Endothelial cell of umbilical vein (primary cell): ENCODE results near the gene UGT1A5. TPM values are rescaled to one million over a fixed set of nuclear protein-coding genes. Genes with fewer than 3 reads are reported as not detected.

ENCODE experiments used
- BruUV-seq: library from RNA; stranded (reverse); fragments of 400-500 nt; replicated peaks from 2 replicates; lab custom pipeline; 2021; lab: Mats Ljungman, UMichigan
- CTCF ChIA-PET: fragments of 300-600, 350-600 bp; sonication (Branson Sonifier 250); formaldehyde crosslinking; loops from one replicate; lab custom pipeline; 2021; ENCODE audit warnings: antibody characterized with exemption, inconsistent platforms; lab: Charles Lee
- POLR2A ChIA-PET: fragments of 300-600, 350-600 bp; sonication (Branson Sonifier 250); formaldehyde crosslinking; loops from one replicate; lab custom pipeline; 2021; ENCODE audit warnings: antibody characterized with exemption, inconsistent platforms; lab: Charles Lee
- DNase-seq: peaks from one replicate; pipeline ENCODE4 v3.0.0-alpha.2; 2011; ENCODE audit warnings: low read depth, low spot score
- FAIRE-seq: peaks from 2 replicates; lab custom pipeline; 2011; peaks lifted over from hg19 to GRCh38; lab: Jason Lieb, UNC
- H2AFZ ChIP-seq: 2 replicates; pipeline ENCODE4 v1.6.0; 2012; ENCODE audit warnings: low read depth, low read length, control low read depth, inconsistent platforms
- H3K27ac ChIP-seq: 2 replicates; pipeline ENCODE4 v1.5.1; 2011; ENCODE audit warnings: low read depth, mild to moderate bottlenecking, control low read depth, low read length, moderate library complexity; ENCODE audit not compliant: insufficient read depth
- H3K27me3 ChIP-seq, 2 experiments: 2 replicates each; pipeline versions ENCODE4 v1.6.0 to v1.6.1; 2011; ENCODE audit warnings: low read length in 2 of 2, mixed read lengths in 1 of 2; ENCODE audit not compliant: control insufficient read depth in 2 of 2, insufficient read depth in 2 of 2
- H3K36me3 ChIP-seq, 2 experiments: 2 replicates in 1 of 2; 3 replicates in 1 of 2; pipeline ENCODE4 v1.5.1; 2011; ENCODE audit warnings: low read length in 2 of 2, mild to moderate bottlenecking in 1 of 2, moderate library complexity in 1 of 2; ENCODE audit not compliant: control insufficient read depth in 2 of 2, insufficient read depth in 2 of 2; ENCODE audit errors: extremely low read depth in 1 of 2
- H3K4me1 ChIP-seq: 3 replicates; pipeline ENCODE4 v1.5.1; 2011; ENCODE audit warnings: mild to moderate bottlenecking, low read length; ENCODE audit not compliant: control insufficient read depth, insufficient read depth; ENCODE audit errors: extremely low read depth
- H3K4me2 ChIP-seq: 2 replicates; pipeline ENCODE4 v1.6.1; 2011; ENCODE audit warnings: low read length, control low read depth, mixed read lengths; ENCODE audit not compliant: insufficient read depth
- H3K4me3 ChIP-seq, 3 experiments: fragments of 200-600 bp in 1 of 3; sonication (generic), shearing (Covaris generic) in 1 of 3; replicated peaks in 1 of 3; 2 replicates each; pipeline ENCODE4 v1.5.1; 2011 to 2016; ENCODE audit warnings: control low read depth in 3 of 3, low read length in 3 of 3, mild to moderate bottlenecking in 2 of 3, inconsistent platforms in 1 of 3, low read depth in 1 of 3, moderate library complexity in 1 of 3; ENCODE audit not compliant: insufficient read depth in 1 of 3
- H3K79me2 ChIP-seq: 2 replicates; pipeline ENCODE4 v1.6.0; 2012; ENCODE audit warnings: low read length, inconsistent platforms; ENCODE audit not compliant: control insufficient read depth, insufficient read depth
- H3K9ac ChIP-seq: replicated peaks from 2 replicates; pipeline ENCODE3; 2011; ENCODE audit warnings: low read length, control low read depth; ENCODE audit not compliant: insufficient read depth; ENCODE audit errors: extremely low read depth
- H3K9me1 ChIP-seq: replicated peaks from 3 replicates; pipeline ENCODE4 v1.6.0; 2011; ENCODE audit warnings: mild to moderate bottlenecking, low read length; ENCODE audit not compliant: control insufficient read depth, insufficient read depth; ENCODE audit errors: extremely low read depth
- H3K9me3 ChIP-seq: replicated peaks from 2 replicates; pipeline ENCODE4 v1.5.1; 2012; ENCODE audit warnings: low read length, inconsistent platforms; ENCODE audit not compliant: control insufficient read depth, insufficient read depth
- H4K20me1 ChIP-seq: replicated peaks from 2 replicates; pipeline ENCODE3; 2011; ENCODE audit warnings: mild to moderate bottlenecking, low read length; ENCODE audit not compliant: control insufficient read depth, insufficient read depth; ENCODE audit errors: extremely low read depth
- CTCF ChIP-seq, 2 donors: IDR thresholded peaks; 1 replicate in 1 of 2; 2 replicates in 1 of 2; pipeline ENCODE4 v1.5.1; 2011; ENCODE audit warnings: low read length in 2 of 2, mild to moderate bottlenecking in 2 of 2, moderate library complexity in 2 of 2, control low read depth in 1 of 2, inconsistent platforms in 1 of 2, low read depth in 1 of 2; ENCODE audit not compliant: insufficient read depth in 1 of 2; ENCODE audit errors: extremely low read depth in 1 of 2
- EZH2 ChIP-seq: IDR thresholded peaks from 2 replicates; pipeline ENCODE4 v1.6.1; 2012; ENCODE audit warnings: borderline replicate concordance, low read depth, mild to moderate bottlenecking, moderate library complexity, low read length, inconsistent platforms; ENCODE audit not compliant: severe bottlenecking
- FOS ChIP-seq: IDR thresholded peaks from 2 replicates; pipeline ENCODE4 v1.6.1; 2011; ENCODE audit warnings: mild to moderate bottlenecking, low read length, moderate library complexity, borderline replicate concordance; ENCODE audit not compliant: insufficient read depth
- GATA2 ChIP-seq: IDR thresholded peaks from 2 replicates; pipeline ENCODE4 v1.7.0; 2011; ENCODE audit warnings: low read depth, mild to moderate bottlenecking, moderate library complexity, mixed read lengths, low read length; ENCODE audit not compliant: insufficient read length, insufficient read depth
- JUN ChIP-seq: IDR thresholded peaks from 2 replicates; pipeline ENCODE4 v1.6.1; 2011; ENCODE audit warnings: borderline replicate concordance, low read depth; ENCODE audit not compliant: insufficient read length, insufficient read depth
- MYC ChIP-seq: IDR thresholded peaks from one replicate; pipeline ENCODE4 v1.6.1; 2011; ENCODE audit warnings: mild to moderate bottlenecking, low read depth, low read length
- POLR2A ChIP-seq: IDR thresholded peaks from 2 replicates; pipeline ENCODE4 v1.6.1; 2012; ENCODE audit warnings: low read depth, mild to moderate bottlenecking, control low read depth, low read length
- POLR2AphosphoS5 ChIP-seq: IDR thresholded peaks from 2 replicates; pipeline ENCODE4 v1.6.1; 2012; ENCODE audit warnings: low read depth, mild to moderate bottlenecking, control low read depth, low read length, moderate library complexity; ENCODE audit not compliant: insufficient read depth
- dilution Hi-C: fragments of 300-500 bp; cut with MboI; formaldehyde crosslinking; loops from one replicate; pipeline ENCODE4 v1.15.0; 2019; ENCODE audit warnings: low sequenced_read_pairs; ENCODE audit not compliant: extremely low pct_ligation_motif_present
- intact Hi-C: fragments of 100-400 bp; cut with micrococcal nuclease; formaldehyde crosslinking; loops from one replicate; pipeline ENCODE4 v1.10.0; 2022
- polyA plus RNA-seq, 4 experiments: library from polyadenylated mRNA; depleted of rRNA in 3 of 4; stranded (reverse) in 3 of 4; unstranded in 1 of 4; fragments of >200 nt; gene quantifications; 2 replicates each; pipeline versions ENCODE4 v1.2.1 to v1.2.3, GENCODE V29; 2011 to 2012; ENCODE audit warnings: missing spikeins in 1 of 4
- total RNA-seq: library from RNA; stranded (reverse); gene quantifications from 2 replicates; pipeline ENCODE4 v1.2.3, GENCODE V29; 2021
- TF ChIP-seq, protein P1 (sequence below): IDR thresholded peaks from 2 replicates; pipeline ENCODE4 v1.6.1; 2011; ENCODE audit not compliant: insufficient read depth, insufficient read length

The UGT1A5 gene
- total and polyA plus RNA-seq, 2 donors (not counting 3 experiments of a cell fraction or from before 2014, with no cell fraction given) = not detected

DNA sequence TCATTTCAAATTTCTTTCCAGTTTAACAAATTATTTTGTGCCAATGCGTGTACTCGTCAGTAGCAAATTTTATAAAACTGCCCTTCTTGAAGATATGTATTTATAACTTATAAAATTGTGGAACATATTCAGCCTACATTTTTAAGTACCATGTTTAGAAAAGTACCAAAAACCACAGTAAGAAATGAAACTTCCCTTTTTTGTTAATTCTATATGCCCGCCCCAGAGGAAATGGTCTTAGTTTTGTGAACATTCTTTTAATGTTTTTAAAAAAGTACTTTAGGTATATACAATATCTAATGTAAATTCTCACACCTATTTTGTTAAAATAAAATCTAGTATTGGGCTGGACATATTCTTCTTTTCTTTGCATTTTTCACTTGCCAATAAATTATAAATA, 39.8 kb upstream of the UGT1A5 start:
- Histone ChIP-seq H3K9me1 (no peaks in the 10 kb centered on the region), H4K20me1 (no peaks in the 10 kb centered on the region), H3K9me3 (no peaks in the 10 kb centered on the region), H3K4me1 (no peaks in the 10 kb centered on the region), H3K27me3 (no peaks in the 10 kb centered on the region), H3K4me2 (no peak overlapping the region), H3K36me3 (no peaks in the 10 kb centered on the region), H3K4me3 (no peak overlapping the region), H3K79me2 (no peaks in the 10 kb centered on the region), H3K9ac (no peak overlapping the region), H3K27ac (no peak overlapping the region), H2AFZ (no peak overlapping the region)
- CTCF ChIA-PET = no interaction called here
- no TSS peak for BruUV-seq
- no peak for DNase-seq
- no peak for TF ChIP-seq CTCF (IDR thresholded peaks at IDR 0.05; ENCODE audit: extremely low read depth in 1 of 2, insufficient read depth in 1 of 2, low read depth in 1 of 2, low read length in 2 of 2)
- TF ChIP-seq JUN = no peak
- TF ChIP-seq GATA2 = no peak
- TF ChIP-seq POLR2AphosphoS5 = no peak
- TF ChIP-seq FOS = no peak
- no peak for TF ChIP-seq MYC
- TF ChIP-seq, protein P1, sequence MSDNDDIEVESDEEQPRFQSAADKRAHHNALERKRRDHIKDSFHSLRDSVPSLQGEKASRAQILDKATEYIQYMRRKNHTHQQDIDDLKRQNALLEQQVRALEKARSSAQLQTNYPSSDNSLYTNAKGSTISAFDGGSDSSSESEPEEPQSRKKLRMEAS = no peak
- TF ChIP-seq EZH2 = no peak
- no peak for TF ChIP-seq POLR2A
- dilution Hi-C loops (no loop called here), intact Hi-C loops (no loop called here)
- POLR2A ChIA-PET = no interaction called here
- FAIRE-seq = no peak
